ENCODE measurements around the gene KCNT2. TPM values are rescaled to one million over a fixed set of nuclear protein-coding genes. Genes with fewer than 3 reads are reported as not detected.

The KCNT2 gene
- total RNA-seq, 1 experiment from 2014 or later = not detected

DNA sequence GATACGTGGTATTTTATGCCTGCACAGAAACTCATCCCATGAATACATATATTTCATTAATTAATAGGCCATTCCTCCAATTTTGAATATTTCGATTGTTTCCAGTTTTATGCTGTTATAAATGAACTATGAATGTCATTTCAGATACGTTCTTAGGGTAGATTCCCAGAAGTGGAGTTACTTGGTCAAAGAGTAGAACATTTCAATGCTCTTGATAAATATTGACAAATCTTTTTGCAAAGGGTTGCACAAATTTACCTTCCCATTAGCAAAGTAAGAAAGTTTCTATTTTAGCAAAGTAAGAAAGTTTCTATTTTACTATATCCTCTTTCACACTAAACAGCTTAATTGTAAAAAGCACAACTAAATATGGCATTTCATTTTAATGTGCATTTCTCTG lies 48.9 kb downstream of the KCNT2 start:
- POLR2A ChIA-PET = no interaction called here
- no peaks in the 10 kb centered on the region for H3K9me2 ChIP-seq (ENCODE audit: insufficient read depth)
- H3K4me3 ChIP-seq (replicated peaks in 1 of 2; ENCODE audit: low read depth in 1 of 2, low read length in 2 of 2) = no peak overlapping the region
- intact Hi-C loops (cut with micrococcal nuclease) = no loop called here
- H3K4me2 ChIP-seq (ENCODE audit: low read length) = no peak overlapping the region
- H2AFZ ChIP-seq (ENCODE audit: low read depth, low read length, poor library complexity, severe bottlenecking) = no peak overlapping the region
- no peak overlapping the region for H3K9ac ChIP-seq (ENCODE audit: low read length)
- peaks cover 0 to 4% of the 10 kb centered on the region in 2 experiments; a peak in 1 of 4 replicates for H3K9me3 ChIP-seq (ENCODE audit: control insufficient read depth in 1 of 2, insufficient read depth in 1 of 2, low read depth in 1 of 2, low read length in 2 of 2)
- no peaks in the 10 kb centered on the region for H3K4me1 ChIP-seq (ENCODE audit: control insufficient read depth in 1 of 2, insufficient read depth in 2 of 2, low read length in 2 of 2)
- RAD21 ChIA-PET (ENCODE audit: low non-redundant PET in 1 of 2, low total read pairs in 2 of 2, uncharacterized antibody in 2 of 2, unreplicated experiment in 2 of 2) = no interaction called here
- H3K79me2 ChIP-seq (ENCODE audit: insufficient read depth, low read length) = no peaks in the 10 kb centered on the region
- no peak overlapping the region for H3K27ac ChIP-seq (ENCODE audit: low read depth, low read length)
- CTCF ChIA-PET = no interaction called here
- no peak for DNase-seq (ENCODE audit: low read depth, low spot score)
- no peaks in the 10 kb centered on the region for H4K20me1 ChIP-seq (ENCODE audit: insufficient read depth)
- H3K36me3 ChIP-seq (ENCODE audit: control insufficient read depth in 1 of 2, insufficient read depth in 2 of 2, low read length in 2 of 2) = no peaks in the 10 kb centered on the region
- no peak for TF ChIP-seq ZBTB33 (IDR thresholded peaks at IDR 0.05; ENCODE audit: extremely low read depth, insufficient replicate concordance, low read length)
- TF ChIP-seq JUND (IDR thresholded peaks at IDR 0.05) = no peak
- no peak for TF ChIP-seq CBX3 (IDR thresholded peaks at IDR 0.05; ENCODE audit: low read depth)
- no peak for TF ChIP-seq ZNF274 (IDR thresholded peaks at IDR 0.05; ENCODE audit: low read depth, low read length)
- no TSS peak for BruUV-seq (replicated peaks)
- no peak for ATAC-seq
- no peaks in the 10 kb centered on the region for H3K27me3 ChIP-seq (ENCODE audit: insufficient read depth, low read length)

DNA sequence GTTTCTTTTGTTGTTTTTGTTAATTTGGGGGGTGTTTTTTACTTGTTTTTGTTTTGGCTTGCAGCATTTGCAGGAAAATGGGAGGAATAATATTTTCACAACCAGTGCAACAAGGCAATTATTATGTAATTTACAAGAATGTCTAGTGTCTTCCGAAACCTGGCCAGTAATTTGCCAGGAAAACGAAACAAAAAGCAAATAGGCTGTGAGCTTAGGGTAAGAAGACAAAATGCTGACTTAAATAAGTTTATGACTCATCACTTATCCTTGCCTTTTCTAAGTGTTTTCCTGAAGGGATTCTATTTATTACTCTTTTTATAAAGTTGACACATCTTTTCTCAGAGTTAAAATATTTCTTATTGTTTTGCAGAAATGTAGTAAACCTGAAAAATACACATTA lies 49.8 kb downstream of the KCNT2 start:
- Histone ChIP-seq H3K79me2 (ENCODE audit: insufficient read depth, low read length) (no peaks in the 10 kb centered on the region), H3K4me1 (ENCODE audit: control insufficient read depth in 1 of 2, insufficient read depth in 2 of 2, low read length in 2 of 2) (no peaks in the 10 kb centered on the region), H3K36me3 (ENCODE audit: control insufficient read depth in 1 of 2, insufficient read depth in 2 of 2, low read length in 2 of 2) (no peaks in the 10 kb centered on the region), H3K27ac (ENCODE audit: low read depth, low read length) (no peak overlapping the region), H3K4me2 (ENCODE audit: low read length) (no peak overlapping the region), H3K9me3 (ENCODE audit: control insufficient read depth in 1 of 2, insufficient read depth in 1 of 2, low read depth in 1 of 2, low read length in 2 of 2) (no peaks in the 10 kb centered on the region), H3K9me2 (ENCODE audit: insufficient read depth) (no peaks in the 10 kb centered on the region), H2AFZ (ENCODE audit: low read depth, low read length, poor library complexity, severe bottlenecking) (no peak overlapping the region), H4K20me1 (ENCODE audit: insufficient read depth) (no peaks in the 10 kb centered on the region), H3K27me3 (ENCODE audit: insufficient read depth, low read length) (no peaks in the 10 kb centered on the region), H3K9ac (ENCODE audit: low read length) (no peak overlapping the region), H3K4me3 (replicated peaks in 1 of 2; ENCODE audit: low read depth in 1 of 2, low read length in 2 of 2) (no peak overlapping the region)
- ChIA-PET RAD21 (ENCODE audit: low non-redundant PET in 1 of 2, low total read pairs in 2 of 2, uncharacterized antibody in 2 of 2, unreplicated experiment in 2 of 2) (no interaction called here), CTCF (no interaction called here), POLR2A (no interaction called here)
- DNase-seq (ENCODE audit: low read depth, low spot score) = no peak
- intact Hi-C loops (cut with micrococcal nuclease) = no loop called here
- no peak for TF ChIP-seq TCF7L2 (IDR thresholded peaks at IDR 0.05; ENCODE audit: borderline replicate concordance, extremely low read depth, insufficient read depth, insufficient read length)
- no peak for TF ChIP-seq CTCF (IDR thresholded peaks at IDR 0.05 in 2 of 3, conservative IDR thresholded peaks at IDR 0.05 in 1 of 3; ENCODE audit: borderline replicate concordance in 1 of 3, insufficient read depth in 1 of 3, low read depth in 2 of 3, low read length in 2 of 3)
- no peak for TF ChIP-seq POLR2AphosphoS5 (IDR thresholded peaks at IDR 0.05; ENCODE audit: low read depth, low read length)
- TF ChIP-seq SP1 (IDR thresholded peaks at IDR 0.05; ENCODE audit: low read depth) = no peak
- TF ChIP-seq, protein P1, sequence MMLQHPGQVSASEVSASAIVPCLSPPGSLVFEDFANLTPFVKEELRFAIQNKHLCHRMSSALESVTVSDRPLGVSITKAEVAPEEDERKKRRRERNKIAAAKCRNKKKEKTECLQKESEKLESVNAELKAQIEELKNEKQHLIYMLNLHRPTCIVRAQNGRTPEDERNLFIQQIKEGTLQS (IDR thresholded peaks at IDR 0.05) = no peak
- no peak for ATAC-seq
- no TSS peak for BruUV-seq (replicated peaks)

Data from HCT116 (cell line).